GM23338 (cell line): ENCODE data around the gene RNF141. TPM values are rescaled to one million over a fixed set of nuclear protein-coding genes. Genes with fewer than 3 reads are reported as not detected.

ENCODE experiments used
- ATAC-seq: fragments of 200-7000 bp; cut with Tn5 transposase; 3 replicates; pipeline ENCODE4 v1.9.1; 2020
- DNase-seq: peaks from one replicate; pipeline ENCODE4 v3.0.0-alpha.2; 2015; ENCODE audit warnings: low spot score
- H2AFZ ChIP-seq: fragments of 200-600 bp; sonication (generic); 2 replicates; pipeline ENCODE4 v1.8.0; 2016; ENCODE audit warnings: antibody characterized with exemption, mild to moderate bottlenecking, moderate library complexity
- H3F3A ChIP-seq: fragments of 200-600 bp; sonication (generic); replicated peaks from 2 replicates; pipeline ENCODE4 v1.8.0; 2017; ENCODE audit warnings: antibody characterized with exemption, mixed run types, low read depth
- H3K27ac ChIP-seq: fragments of 200-600 bp; sonication (generic); 2 replicates; pipeline ENCODE4 v1.6.1; 2016; ENCODE audit warnings: low read depth
- H3K27me3 ChIP-seq: fragments of 200-600 bp; sonication (generic); 2 replicates; pipeline ENCODE4 v1.8.0; 2016; ENCODE audit warnings: mild to moderate bottlenecking, mixed run types, moderate library complexity; ENCODE audit not compliant: insufficient read depth
- H3K36me3 ChIP-seq: fragments of 200-600 bp; sonication (generic); 2 replicates; pipeline ENCODE4 v1.8.0; 2016; ENCODE audit warnings: mild to moderate bottlenecking; ENCODE audit not compliant: insufficient read depth
- H3K4me1 ChIP-seq: fragments of 200-600 bp; sonication (generic); 2 replicates; pipeline ENCODE4 v1.8.0; 2016; ENCODE audit warnings: mild to moderate bottlenecking, moderate library complexity; ENCODE audit not compliant: insufficient read depth
- H3K4me2 ChIP-seq: fragments of 200-600 bp; sonication (generic); 2 replicates; pipeline ENCODE4 v1.7.1; 2017; ENCODE audit warnings: mixed run types
- H3K4me3 ChIP-seq: fragments of 200-600 bp; sonication (generic); 2 replicates; pipeline ENCODE4 v1.6.1; 2016; ENCODE audit warnings: mixed run types
- H3K79me2 ChIP-seq: fragments of 200-600 bp; sonication (generic); replicated peaks from 2 replicates; pipeline ENCODE4 v1.8.0; 2017; ENCODE audit warnings: mild to moderate bottlenecking; ENCODE audit not compliant: insufficient read depth
- H3K9me2 ChIP-seq: fragments of 200-600 bp; sonication (generic); 2 replicates; pipeline ENCODE4 v1.8.0; 2017; ENCODE audit not compliant: insufficient read depth
- H4K20me1 ChIP-seq: fragments of 200-600 bp; sonication (generic); replicated peaks from 2 replicates; pipeline ENCODE4 v1.8.0; 2017; ENCODE audit warnings: mild to moderate bottlenecking; ENCODE audit not compliant: insufficient read depth
- H3K27ac Mint-ChIP-seq: 2 replicates; pipeline ENCODE4 v1.8.0; 2020; ENCODE audit warnings: inconsistent platforms, mild to moderate bottlenecking, moderate library complexity, mixed read lengths
- H3K27me3 Mint-ChIP-seq: 3 replicates; pipeline ENCODE4 v1.8.0; 2022; ENCODE audit warnings: low read depth, mild to moderate bottlenecking, moderate library complexity, mixed read lengths, inconsistent platforms; ENCODE audit not compliant: insufficient read depth, poor library complexity
- H3K36me3 Mint-ChIP-seq: 3 replicates; pipeline ENCODE4 v1.8.0; 2021; ENCODE audit warnings: low read depth, mild to moderate bottlenecking, inconsistent platforms, moderate library complexity, mixed read lengths
- H3K4me1 Mint-ChIP-seq: 3 replicates; pipeline ENCODE4 v1.8.0; 2020; ENCODE audit warnings: mild to moderate bottlenecking, inconsistent platforms, mixed read lengths
- H3K4me3 Mint-ChIP-seq: 3 replicates; pipeline ENCODE4 v1.8.0; 2021; ENCODE audit warnings: moderate library complexity, mild to moderate bottlenecking, inconsistent platforms, mixed read lengths
- H3K9me3 Mint-ChIP-seq: 3 replicates; pipeline ENCODE4 v1.8.0; 2020; ENCODE audit warnings: moderate library complexity, mild to moderate bottlenecking, inconsistent platforms, mixed read lengths
- CREB1 ChIP-seq: fragments of 250-450 bp; sonication (Bioruptor Pico); IDR thresholded peaks from 2 replicates; pipeline ENCODE4 v1.5.0; 2020; ENCODE audit warnings: low read depth, mild to moderate bottlenecking, moderate library complexity
- CTCF ChIP-seq, 2 experiments: fragments of 200-600 bp in 1 of 2; sonication (generic) in 1 of 2; conservative IDR thresholded peaks; 2 replicates each; pipeline versions ENCODE4 v1.5.1 to v1.6.1; 2016 to 2017; ENCODE audit warnings: antibody characterized with exemption in 2 of 2, low read depth in 2 of 2, mild to moderate bottlenecking in 2 of 2, moderate library complexity in 1 of 2
- ETS1 ChIP-seq: IDR thresholded peaks from 2 replicates; pipeline ENCODE4 v1.6.1; 2016; ENCODE audit warnings: antibody characterized with exemption
- EZH2 ChIP-seq: fragments of 200-600 bp; sonication (generic); IDR thresholded peaks from one replicate; pipeline ENCODE4 v1.8.0; 2017; ENCODE audit warnings: antibody characterized with exemption, mild to moderate bottlenecking, low read depth; ENCODE audit not compliant: unreplicated experiment
- EZH2phosphoT487 ChIP-seq: fragments of 200-600 bp; sonication (generic); IDR thresholded peaks from one replicate; pipeline ENCODE4 v1.8.1; 2018; ENCODE audit warnings: antibody characterized with exemption; ENCODE audit not compliant: unreplicated experiment
- JUNB ChIP-seq: IDR thresholded peaks from one replicate; pipeline ENCODE4 v1.6.1; 2016; ENCODE audit warnings: antibody characterized with exemption; ENCODE audit not compliant: unreplicated experiment
- NANOG ChIP-seq: IDR thresholded peaks from 2 replicates; pipeline ENCODE4 v1.6.1; 2016; ENCODE audit warnings: antibody characterized with exemption, borderline replicate concordance
- POLR2AphosphoS5 ChIP-seq: IDR thresholded peaks from 2 replicates; pipeline ENCODE4 v1.6.1; 2016; ENCODE audit warnings: antibody characterized with exemption, low read depth
- REST ChIP-seq: IDR thresholded peaks from one replicate; pipeline ENCODE4 v1.6.1; 2018; ENCODE audit warnings: antibody characterized with exemption; ENCODE audit not compliant: unreplicated experiment
- STAT1 ChIP-seq: IDR thresholded peaks from one replicate; pipeline ENCODE4 v1.6.1; 2016; ENCODE audit warnings: antibody characterized with exemption; ENCODE audit not compliant: unreplicated experiment
- polyA plus RNA-seq: library from polyadenylated mRNA; unstranded; fragments of >200 nt; fragmentation: Nextera tagmentation; extraction: Ambion mirVana; gene quantifications from 2 replicates; pipeline ENCODE4 v1.2.1, GENCODE V29; 2016
- total RNA-seq: library from RNA; depleted of rRNA; stranded (reverse); fragments of >200 nt; shearing (Covaris generic); gene quantifications from 2 replicates; pipeline ENCODE4 v1.2.3, GENCODE V29; 2014

RNF141 gene
- total and polyA plus RNA-seq, 2 experiments from 2014 or later = 11.4 to 26.9 TPM

- no peaks in the 10 kb centered on the region for H3K4me1 ChIP-seq
- H3K4me1 Mint-ChIP-seq = 0 out of 3 replicates have a peak, but pooled peaks cover 4% of the 10 kb centered on the region
- H3K36me3 ChIP-seq = no peaks in the 10 kb centered on the region
- H3K4me3 Mint-ChIP-seq = no peak overlapping the region
- H3K9me2 ChIP-seq = no peaks in the 10 kb centered on the region
- no peak for TF ChIP-seq CREB1 (CRISPR knock-in tag)
- no peak for TF ChIP-seq NANOG
- TF ChIP-seq ETS1 = no peak
- no peak for TF ChIP-seq STAT1
- DNase-seq = no peak
- H3K4me2 ChIP-seq = no peak overlapping the region
- no peaks in the 10 kb centered on the region for H4K20me1 ChIP-seq
- H3K79me2 ChIP-seq = no peaks in the 10 kb centered on the region
- no peaks in the 10 kb centered on the region for H3K27me3 ChIP-seq
- no peak overlapping the region for H3K27ac ChIP-seq
- no peaks in the 10 kb centered on the region for H3F3A ChIP-seq
- no peaks in the 10 kb centered on the region for H3K27me3 Mint-ChIP-seq
- no peak overlapping the region for H3K27ac Mint-ChIP-seq
- peaks cover 4% of the 10 kb centered on the region; the same call in 2 of the 3 replicates for H3K9me3 Mint-ChIP-seq
- no peak overlapping the region for H3K4me3 ChIP-seq
- ATAC-seq = no peak
- H3K36me3 Mint-ChIP-seq = no peaks in the 10 kb centered on the region
- no peak overlapping the region for H2AFZ ChIP-seq
Measured at GRCh38 chr11:10551290-10551592, 10.3 kb upstream of the RNF141 start.

DNA sequence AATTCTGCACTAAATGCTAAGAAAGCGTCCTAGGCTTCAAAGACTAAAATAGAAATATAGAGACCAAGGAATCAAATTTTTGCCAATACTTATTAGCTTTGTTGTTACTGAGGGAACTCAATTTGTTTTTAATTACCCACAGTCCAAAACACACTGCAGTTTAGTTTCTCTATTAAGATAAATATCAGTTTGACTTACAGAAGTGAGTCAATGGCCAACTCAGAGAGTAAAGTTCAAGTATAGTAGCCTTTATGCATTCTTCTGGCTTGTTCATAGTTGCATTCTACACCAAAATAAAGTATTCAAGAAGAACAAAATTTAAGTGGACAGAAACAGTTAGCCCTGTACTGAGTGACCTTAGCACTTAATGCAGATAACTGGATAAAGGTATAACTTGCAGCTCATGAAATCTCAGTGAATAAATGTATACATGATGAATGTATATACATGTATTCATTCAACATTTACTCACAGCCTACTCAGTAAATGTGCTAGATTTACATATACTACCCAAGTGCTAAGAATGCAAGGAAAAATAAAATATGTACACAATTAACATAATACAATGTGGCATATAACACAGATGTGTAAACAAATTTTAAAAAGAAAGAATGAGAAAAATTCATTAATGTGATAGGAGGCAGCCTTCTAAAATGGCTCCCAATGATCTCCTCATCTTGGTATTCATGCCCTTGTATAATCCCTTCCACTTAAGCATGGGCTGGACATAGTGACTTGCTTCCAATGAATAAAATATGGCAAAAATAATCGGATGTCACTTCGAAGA lies 9.7 kb upstream of the RNF141 start:
- Mint-ChIP-seq H3K4me3 (no peak overlapping the region), H3K27ac (no peak overlapping the region), H3K9me3 (peaks cover 4% of the 10 kb centered on the region; the same call in 2 of the 3 replicates), H3K36me3 (no peaks in the 10 kb centered on the region), H3K27me3 (no peaks in the 10 kb centered on the region), H3K4me1 (0 out of 3 replicates have a peak, but pooled peaks cover 4% of the 10 kb centered on the region)
- H3K79me2 ChIP-seq = no peaks in the 10 kb centered on the region
- no peak for ATAC-seq
- no peaks in the 10 kb centered on the region for H3K9me2 ChIP-seq
- H3K27ac ChIP-seq = no peak overlapping the region
- no peaks in the 10 kb centered on the region for H3K27me3 ChIP-seq
- no peaks in the 10 kb centered on the region for H4K20me1 ChIP-seq
- DNase-seq = no peak
- no peaks in the 10 kb centered on the region for H3K4me1 ChIP-seq
- H3F3A ChIP-seq = no peaks in the 10 kb centered on the region
- no peak overlapping the region for H3K4me2 ChIP-seq
- H3K36me3 ChIP-seq = no peaks in the 10 kb centered on the region
- no peak overlapping the region for H2AFZ ChIP-seq
- H3K4me3 ChIP-seq = no peak overlapping the region
- TF ChIP-seq POLR2AphosphoS5 = no peak
- no peak for TF ChIP-seq CTCF (conservative IDR thresholded peaks at IDR 0.05; ENCODE audit: low read depth in 2 of 2)
- TF ChIP-seq ETS1 = no peak
- no peak for TF ChIP-seq CREB1 (CRISPR knock-in tag)
- no peak for TF ChIP-seq REST
- no peak for TF ChIP-seq STAT1
- TF ChIP-seq NANOG = no peak
- no peak for TF ChIP-seq EZH2
- TF ChIP-seq EZH2phosphoT487 = no peak
- no peak for TF ChIP-seq JUNB
